ENCODE measurements around the gene FOXL1.

Gene FOXL1

GRCh38 chr16:86609661-86610060, 31.3 kb downstream of the FOXL1 start (continued):
- TF ChIP-seq KLF17 (tag by site-specific recombination; IDR thresholded peaks at IDR 0.05), result no peak
- no peak for TF ChIP-seq SCRT1 (tag by site-specific recombination; IDR thresholded peaks at IDR 0.05; ENCODE audit: borderline replicate concordance)
- no peak for TF ChIP-seq ZNF48 (tag by site-specific recombination; IDR thresholded peaks at IDR 0.05)
- no peak for TF ChIP-seq ZNF202 (tag by site-specific recombination; IDR thresholded peaks at IDR 0.05; ENCODE audit: borderline replicate concordance)
- TF ChIP-seq ZNF184 (tag by site-specific recombination; IDR thresholded peaks at IDR 0.05), result no peak
- TF ChIP-seq ZBTB10 (tag by site-specific recombination; IDR thresholded peaks at IDR 0.05), result no peak
- no peak for TF ChIP-seq ZNF26 (tag by site-specific recombination; IDR thresholded peaks at IDR 0.05)
- TF ChIP-seq CTCF (tag by site-specific recombination; IDR thresholded peaks at IDR 0.05), result no peak
- no peak for TF ChIP-seq ZNF544 (tag by site-specific recombination; IDR thresholded peaks at IDR 0.05)
- no peak for TF ChIP-seq ZNF23 (tag by site-specific recombination; IDR thresholded peaks at IDR 0.05; ENCODE audit: borderline replicate concordance)
- no peak for TF ChIP-seq ZNF600 (tag by site-specific recombination; IDR thresholded peaks at IDR 0.05)
- TF ChIP-seq ZNF843 (tag by site-specific recombination; IDR thresholded peaks at IDR 0.05), result no peak

GRCh38 chr16:86610779-86611524, 32.6 kb downstream of the FOXL1 start:
- Histone ChIP-seq H3K4me1 (ENCODE audit: control insufficient read depth, insufficient read depth, low read length) (no peaks in the 10 kb centered on the region), H3K9me3 (ENCODE audit: control insufficient read depth, insufficient read depth, low read depth, low read length) (no peaks in the 10 kb centered on the region), H3K4me3 (ENCODE audit: low read depth, low read length) (no peak overlapping the region), H3K27ac (ENCODE audit: extremely low read depth, low read depth, low read length) (no peak overlapping the region), H3K36me3 (ENCODE audit: control insufficient read depth in 2 of 2, insufficient read depth in 1 of 2, low read length in 2 of 2) (no peaks in the 10 kb centered on the region)
- POLR2A ChIA-PET, result no interaction called here
- TF ChIP-seq ZNF16 (tag by site-specific recombination; IDR thresholded peaks at IDR 0.05; ENCODE audit: low read depth), result no peak
- 0 out of 2 replicates have a peak, but pooled peaks have one; percentile 9 for TF ChIP-seq ZIC2 (tag by site-specific recombination; IDR thresholded peaks at IDR 0.05)
- CTCF ChIA-PET, result no interaction called here

GRCh38 chr16:86611525-86611855, 33.1 kb downstream of the FOXL1 start:
- Histone ChIP-seq H3K36me3 (ENCODE audit: control insufficient read depth in 2 of 2, insufficient read depth in 1 of 2, low read length in 2 of 2) (no peaks in the 10 kb centered on the region), H3K4me3 (ENCODE audit: low read depth, low read length) (no peak overlapping the region), H3K4me1 (ENCODE audit: control insufficient read depth, insufficient read depth, low read length) (no peaks in the 10 kb centered on the region), H3K9me3 (ENCODE audit: control insufficient read depth, insufficient read depth, low read depth, low read length) (no peaks in the 10 kb centered on the region), H3K27ac (ENCODE audit: extremely low read depth, low read depth, low read length) (no peak overlapping the region)
- ChIA-PET CTCF (no interaction called here), POLR2A (no interaction called here)
- TF ChIP-seq ZNF639 (tag by site-specific recombination; IDR thresholded peaks at IDR 0.05), result no peak
- no peak for TF ChIP-seq ZNF223 (tag by site-specific recombination; IDR thresholded peaks at IDR 0.05)
- no peak for TF ChIP-seq ZNF354C (tag by site-specific recombination; IDR thresholded peaks at IDR 0.05; ENCODE audit: borderline replicate concordance, low read depth)
- no peak for TF ChIP-seq ZNF704 (tag by site-specific recombination; IDR thresholded peaks at IDR 0.05)
- no peak for TF ChIP-seq OVOL3 (tag by site-specific recombination; IDR thresholded peaks at IDR 0.05)
- no peak for TF ChIP-seq KLF9 (tag by site-specific recombination; IDR thresholded peaks at IDR 0.05; ENCODE audit: low read depth)
- no peak for TF ChIP-seq SCRT1 (tag by site-specific recombination; IDR thresholded peaks at IDR 0.05; ENCODE audit: borderline replicate concordance)
- TF ChIP-seq ZNF184 (tag by site-specific recombination; IDR thresholded peaks at IDR 0.05), result no peak
- TF ChIP-seq ZNF664 (tag by site-specific recombination; IDR thresholded peaks at IDR 0.05), result no peak
- no peak for TF ChIP-seq GLIS1 (tag by site-specific recombination; IDR thresholded peaks at IDR 0.05)

All from HEK293 (cell line).